NCI-H2081 treated with DMSO at 0.1 percent for 48 hours (cell line): ENCODE data around the gene TMBIM1.
"Not testable (repeated sequence)": the region's sequence is repeated elsewhere in the genome, so short reads cannot be mapped to it uniquely, and the experiment has no call there.

Experiments used
- DNase-seq: peaks from one replicate; lab custom pipeline; 2025; lab: John Stamatoyannopoulos, UW

Gene TMBIM1

DNA sequence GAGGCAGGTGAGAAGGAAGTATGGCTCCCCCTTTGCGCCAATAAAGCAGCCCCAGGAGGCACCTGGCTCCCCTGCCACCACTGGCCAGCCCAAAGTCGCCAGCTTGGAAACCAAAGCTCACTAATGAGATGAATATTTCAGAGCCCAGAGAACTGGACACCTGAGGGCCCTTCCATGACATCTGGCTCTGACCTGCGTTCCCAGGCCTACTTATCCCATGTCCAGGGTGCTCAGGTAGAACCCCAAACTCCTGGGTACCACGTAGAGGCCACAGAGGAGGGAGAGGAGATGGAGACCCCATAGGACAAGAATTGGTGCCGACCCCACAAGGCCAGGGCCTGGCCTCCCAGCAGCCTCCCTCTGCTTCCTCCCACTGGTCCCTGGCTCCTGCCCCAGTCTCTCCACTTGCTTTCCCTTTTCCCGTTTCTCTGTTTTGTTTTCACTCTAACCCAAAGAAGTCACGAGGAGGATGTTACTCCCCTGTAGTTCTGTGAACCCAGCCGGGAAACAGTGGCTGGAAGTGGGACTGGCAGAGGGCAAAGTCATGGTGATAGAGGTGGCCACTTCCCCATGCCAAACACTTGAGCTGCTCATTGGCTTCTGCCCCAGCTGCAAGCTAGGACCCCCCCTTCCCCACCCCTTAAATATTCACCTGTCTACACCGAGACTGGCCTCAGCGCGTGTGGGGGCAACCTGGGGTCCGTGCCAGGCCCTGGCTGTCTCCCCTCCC is 820 bp downstream of the TMBIM1 start:
- DNase-seq = no peak

DNA sequence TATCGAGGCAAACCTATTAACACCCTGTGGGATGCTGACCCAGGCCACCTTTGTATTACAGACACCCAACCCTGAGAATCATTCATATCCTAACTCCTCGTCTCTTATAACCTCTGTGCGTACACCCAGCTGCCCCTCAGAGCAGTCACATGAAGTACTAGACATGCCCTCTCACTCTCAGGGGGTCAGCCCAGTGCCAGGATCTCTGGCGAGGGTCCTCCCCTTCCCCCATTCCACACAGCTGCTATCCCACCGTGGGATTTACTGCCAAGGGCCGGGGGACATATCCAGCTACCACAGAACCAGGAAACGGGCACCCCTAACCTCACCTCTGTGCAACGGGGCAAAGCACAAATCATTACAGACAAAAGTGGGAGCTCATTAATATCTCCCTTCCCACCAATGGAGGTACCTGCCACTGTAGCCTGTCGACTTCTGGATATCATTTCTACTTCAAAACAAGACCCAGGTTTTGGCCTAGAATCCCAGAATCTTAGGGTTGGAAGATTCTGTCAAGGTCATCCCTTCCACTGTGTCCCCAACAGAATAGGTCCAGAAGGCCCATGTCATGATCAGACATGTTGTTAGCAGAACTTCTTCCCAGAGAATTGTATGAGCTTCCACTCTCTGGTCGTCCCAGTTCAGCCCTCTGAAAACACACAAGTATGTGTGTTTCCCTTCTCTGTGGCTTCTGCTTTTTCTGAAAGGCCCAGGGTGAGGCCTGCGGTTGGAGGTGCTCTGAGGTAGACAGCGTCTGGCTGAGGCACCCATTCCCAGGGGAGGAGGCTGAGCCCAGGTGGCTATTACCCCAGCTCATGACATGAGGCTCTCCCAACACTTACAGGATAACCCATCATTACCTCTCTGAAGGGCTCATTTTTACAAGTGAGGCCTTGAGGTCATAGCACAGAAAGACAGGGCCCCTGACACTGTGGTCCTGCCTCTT is 1.7 kb downstream of the TMBIM1 start:
- no peak for DNase-seq

DNA sequence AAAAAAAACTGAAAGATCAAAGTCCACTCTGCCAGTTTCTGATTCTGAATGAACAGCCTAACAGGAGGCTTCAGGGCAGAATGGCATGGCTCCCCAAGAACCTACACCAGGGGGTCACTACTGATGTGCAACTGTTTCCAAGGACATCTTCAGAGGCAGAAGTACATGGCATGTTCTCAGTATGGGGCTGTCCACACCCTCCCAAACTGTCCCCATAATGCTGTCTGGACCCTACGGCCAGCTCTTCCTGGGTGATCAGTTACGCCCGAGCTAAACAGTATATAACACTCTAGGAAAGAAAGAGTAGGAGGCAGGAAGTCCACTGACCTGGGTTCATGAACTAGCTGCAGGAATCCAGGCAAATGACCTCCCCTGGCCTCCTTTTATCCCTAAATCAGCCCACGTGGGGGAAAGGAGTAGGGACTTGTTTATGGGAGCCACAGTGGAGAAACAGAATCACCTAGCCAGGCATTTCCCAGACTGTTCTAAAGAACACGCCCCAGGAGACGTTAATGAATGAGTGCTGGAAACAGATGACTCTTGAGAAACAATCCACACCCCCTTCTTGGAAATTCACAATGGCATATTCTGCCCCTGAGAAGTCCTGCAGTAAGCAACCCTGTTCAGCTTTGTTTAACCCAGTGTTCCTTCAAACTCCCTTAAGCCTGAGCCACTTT is 2.5 kb downstream of the TMBIM1 start:
- no peak for DNase-seq

DNA sequence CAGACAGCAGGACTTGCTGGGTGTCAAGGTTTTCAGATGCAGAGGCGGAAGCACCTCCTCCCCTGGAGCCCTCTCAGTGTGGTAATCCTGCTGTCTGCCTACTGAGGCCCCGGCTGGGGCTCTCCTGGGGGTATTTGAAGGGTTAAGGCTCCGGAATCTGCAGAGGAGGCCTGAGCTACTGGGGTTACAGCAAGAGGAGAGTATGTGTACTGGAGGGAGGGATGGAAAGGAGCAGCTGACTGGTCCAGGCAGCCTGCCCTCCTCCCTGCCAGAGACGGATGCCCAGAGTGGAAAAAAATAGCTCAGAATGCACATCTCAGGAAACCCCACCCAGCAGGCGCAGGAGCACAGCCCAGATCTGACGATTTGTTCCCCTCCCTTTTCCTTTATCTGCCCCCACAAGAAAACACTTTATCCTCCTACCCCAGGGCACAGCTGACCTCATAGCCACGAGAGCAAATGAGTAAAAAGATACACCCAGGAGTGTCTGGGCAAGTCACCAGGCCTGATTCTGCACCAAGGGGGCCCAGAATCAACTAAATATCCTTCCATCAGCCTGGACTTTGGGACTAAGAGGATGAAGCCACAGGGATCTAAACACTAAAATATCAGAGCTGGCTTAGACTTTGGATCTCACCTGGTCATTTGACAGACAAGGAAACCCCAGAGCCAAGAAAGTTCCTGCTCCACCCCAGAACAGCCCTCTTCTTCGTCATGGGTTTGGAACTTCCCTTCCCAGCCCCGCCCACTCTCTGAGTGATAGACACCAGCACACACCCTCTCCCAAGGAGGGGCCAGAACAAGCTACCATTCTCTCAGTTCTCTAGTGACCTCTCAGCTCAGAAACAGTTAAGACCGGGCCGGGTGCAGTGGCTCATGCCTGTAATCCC is 5.5 kb downstream of the TMBIM1 start:
- DNase-seq = no peak

DNA sequence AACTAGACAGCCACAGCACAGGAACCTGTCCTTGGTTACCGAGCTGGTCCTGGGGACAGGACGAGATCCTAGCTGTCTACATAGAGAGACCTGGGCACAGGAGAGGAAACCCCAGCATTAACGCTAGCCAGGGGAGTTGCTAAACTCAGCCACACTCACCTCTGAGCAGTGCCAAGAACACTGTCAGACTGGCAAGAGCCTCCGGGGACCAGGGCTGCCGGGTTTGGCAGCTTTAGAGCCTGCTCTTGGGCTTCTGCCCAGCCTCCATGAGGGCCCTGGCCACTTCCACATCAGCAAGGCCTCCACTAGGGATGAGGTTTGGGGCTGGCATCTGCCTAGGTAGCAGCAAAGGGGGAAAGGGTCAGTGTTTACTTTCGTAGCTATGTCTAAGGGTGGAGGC is 6.7 kb downstream of the TMBIM1 start:
- no peak for DNase-seq

DNA sequence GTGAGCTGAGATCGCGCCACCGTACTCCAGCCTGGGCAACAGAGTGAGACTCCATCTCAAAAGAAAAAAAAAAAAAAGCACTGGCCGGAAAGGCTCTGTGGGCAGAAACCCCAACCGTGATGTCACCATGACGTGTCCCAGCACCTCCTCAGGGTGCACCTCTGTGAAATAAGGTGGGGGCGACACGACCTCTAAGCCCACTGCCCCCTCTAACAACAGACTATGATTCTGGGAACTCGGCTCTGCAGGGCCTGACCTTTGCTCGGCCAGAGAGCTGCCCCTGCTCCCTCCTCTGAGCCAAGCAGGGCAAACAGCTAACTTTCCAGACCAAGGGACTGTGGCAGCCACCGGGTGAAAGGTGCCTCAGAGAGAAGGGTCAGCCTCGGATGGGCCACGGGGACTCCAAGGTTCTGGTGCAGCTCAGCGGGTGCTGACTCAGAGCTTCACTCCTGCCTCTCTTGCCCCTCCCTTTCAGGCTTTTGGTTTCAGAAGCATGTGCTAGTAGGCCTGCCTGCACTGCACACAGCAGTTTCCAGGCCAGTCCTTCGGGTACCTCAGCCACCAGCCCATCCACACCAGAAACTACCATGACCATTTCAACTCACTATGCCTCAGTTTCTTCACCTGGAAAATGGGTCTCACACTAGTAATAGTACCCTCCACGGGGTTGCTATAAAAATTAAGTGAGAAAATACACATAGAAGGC is 8.0 kb downstream of the TMBIM1 start:
- DNase-seq = no peak

DNA sequence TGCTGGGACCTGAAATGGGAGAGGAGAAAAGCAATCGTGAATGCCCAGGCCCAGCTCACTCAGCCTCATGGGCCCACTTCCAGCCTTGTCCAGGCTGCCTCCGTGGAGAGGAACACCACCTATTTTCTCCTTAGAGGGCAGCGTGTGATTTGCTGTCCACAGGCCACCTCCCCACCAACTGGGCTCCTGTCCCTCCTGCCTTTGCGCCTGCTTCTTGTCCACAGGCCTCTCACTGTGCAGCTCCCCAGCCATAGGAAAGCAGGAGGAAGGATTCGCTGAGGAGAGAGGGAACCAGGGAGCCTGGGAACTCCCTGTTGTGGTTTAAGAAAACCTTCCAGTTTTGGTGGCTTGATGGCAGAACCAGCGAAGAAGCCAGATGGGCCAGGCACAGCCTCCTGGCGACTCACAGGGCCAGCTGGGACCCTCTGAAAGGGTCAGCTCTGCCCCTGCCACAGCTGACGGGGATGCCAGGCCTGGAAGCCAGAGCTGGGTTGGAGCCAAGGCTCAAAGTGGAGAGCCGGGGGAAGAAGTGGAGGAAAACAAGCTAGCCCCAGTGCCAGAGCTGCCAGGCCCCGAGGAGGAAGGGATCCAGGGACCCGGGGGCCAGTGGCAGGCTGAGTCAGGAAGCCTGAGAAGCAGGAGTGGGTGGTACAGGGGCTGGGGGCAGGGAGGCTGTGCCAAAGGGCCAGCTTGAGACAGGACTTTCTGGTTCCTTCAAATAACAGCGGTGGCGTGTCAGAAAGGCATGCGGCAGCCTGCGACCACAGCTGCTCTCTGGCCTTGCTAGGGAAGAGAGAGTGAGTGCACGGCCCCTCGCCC is 9.9 kb downstream of the TMBIM1 start:
- no peak for DNase-seq

DNA sequence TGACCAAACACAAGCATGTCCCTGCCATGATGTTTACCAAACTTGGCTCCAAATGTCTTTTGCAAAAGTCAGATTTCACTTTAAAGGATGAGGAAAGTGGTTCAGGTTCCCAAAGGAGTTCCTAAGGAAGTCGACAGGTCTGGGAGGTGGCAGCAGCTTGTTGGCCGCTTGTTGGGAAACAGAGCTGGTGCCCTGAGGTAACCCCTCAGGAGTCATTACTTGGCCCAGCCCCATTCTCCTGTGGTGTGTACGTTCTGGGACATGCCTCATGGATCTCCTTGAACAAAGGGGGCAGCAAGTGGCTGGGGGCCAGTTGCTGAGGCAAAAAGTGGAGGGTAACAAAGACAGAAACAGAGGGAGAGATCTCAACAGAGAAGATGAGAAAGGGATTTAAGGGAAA is 10.9 kb downstream of the TMBIM1 start:
- DNase-seq = no peak

DNA sequence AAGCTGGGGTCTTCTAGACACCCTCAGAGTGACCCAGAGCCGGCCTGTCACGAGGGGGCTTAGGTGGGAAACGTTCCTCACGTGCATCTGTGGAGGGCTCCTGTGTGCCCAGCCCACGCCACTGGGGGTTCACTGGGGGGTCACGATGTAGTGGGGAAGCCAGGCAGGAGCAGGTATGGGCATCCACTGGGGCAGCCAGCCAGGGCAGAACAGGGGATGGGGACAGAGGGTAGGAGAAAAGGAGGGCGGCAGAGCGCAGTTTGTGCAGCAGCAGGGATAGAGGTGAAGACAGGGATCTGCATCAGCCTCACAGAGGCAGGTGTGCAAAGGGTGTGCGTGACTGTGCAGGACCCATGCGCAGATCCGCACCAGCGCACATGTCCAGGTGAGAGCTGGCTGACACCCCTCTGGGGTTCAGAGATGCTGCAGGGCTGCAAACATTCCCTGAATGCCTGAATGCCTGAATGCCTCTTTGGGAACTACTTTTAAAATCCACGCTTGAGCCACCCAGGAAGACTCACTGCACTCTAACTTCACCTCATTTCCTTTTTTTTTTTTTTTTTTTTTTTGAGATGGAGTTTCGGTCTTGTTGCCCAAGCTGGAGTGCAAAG is 11.9 kb downstream of the TMBIM1 start:
- no peak for DNase-seq

DNA sequence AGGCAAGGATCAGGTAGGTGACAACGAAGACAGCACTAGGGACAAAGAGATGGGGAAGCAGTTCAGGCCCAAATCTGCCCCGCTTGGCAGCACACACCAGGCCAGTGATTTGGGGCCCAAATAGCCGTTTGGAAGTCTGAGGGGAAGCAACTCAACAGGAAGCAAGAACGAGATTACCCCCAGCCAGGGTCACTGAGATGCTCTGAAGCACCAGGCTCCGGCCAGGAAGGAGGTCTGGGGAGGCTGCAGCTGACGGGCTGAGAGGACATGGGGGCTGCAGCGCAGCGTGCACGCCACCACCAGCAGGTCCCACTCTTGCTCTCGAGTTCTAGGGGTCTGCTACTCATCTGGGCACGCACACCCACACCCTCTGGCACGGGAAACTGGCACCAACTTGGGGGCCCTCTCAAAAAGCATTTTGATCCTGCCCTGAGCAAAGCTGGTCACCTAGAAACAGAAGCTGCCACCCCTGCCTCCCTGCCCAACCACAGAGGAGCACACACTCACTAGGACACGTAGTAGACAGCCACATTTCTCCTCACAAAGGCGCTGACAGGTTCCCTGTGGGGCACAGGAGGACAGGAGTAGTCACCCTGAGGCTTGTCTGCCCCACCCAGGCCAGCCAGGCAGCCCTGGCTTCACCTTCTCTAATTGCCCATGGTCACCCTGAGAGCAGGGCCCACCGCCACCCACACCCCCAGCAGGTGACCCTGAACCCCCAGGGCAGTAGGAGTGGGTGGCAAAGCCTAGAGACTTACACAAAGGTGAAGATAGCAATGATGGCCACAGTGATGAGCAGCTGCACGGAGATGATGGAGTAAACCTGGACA is 13.6 kb downstream of the TMBIM1 start:
- DNase-seq = no peak

DNA sequence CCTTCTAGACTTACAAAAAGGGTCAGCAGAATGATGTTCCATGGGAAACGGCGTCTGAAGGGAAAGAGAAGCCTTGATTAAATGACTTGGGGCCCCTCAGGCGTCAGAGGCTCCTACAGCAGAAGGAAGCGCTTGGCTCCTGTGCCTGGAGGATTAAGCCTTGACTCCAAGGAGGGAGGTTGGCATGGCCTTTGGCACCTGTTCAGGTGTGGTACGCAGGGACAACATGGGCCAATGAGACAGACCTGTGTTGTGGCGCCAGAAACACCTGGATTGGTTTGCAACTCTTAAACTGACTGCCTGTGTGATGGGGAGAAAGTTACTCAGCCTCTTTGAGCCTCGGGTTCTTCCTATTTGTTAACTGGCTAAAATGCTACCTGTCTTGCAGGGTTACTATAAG is 14.4 kb downstream of the TMBIM1 start:
- no peak for DNase-seq

DNA sequence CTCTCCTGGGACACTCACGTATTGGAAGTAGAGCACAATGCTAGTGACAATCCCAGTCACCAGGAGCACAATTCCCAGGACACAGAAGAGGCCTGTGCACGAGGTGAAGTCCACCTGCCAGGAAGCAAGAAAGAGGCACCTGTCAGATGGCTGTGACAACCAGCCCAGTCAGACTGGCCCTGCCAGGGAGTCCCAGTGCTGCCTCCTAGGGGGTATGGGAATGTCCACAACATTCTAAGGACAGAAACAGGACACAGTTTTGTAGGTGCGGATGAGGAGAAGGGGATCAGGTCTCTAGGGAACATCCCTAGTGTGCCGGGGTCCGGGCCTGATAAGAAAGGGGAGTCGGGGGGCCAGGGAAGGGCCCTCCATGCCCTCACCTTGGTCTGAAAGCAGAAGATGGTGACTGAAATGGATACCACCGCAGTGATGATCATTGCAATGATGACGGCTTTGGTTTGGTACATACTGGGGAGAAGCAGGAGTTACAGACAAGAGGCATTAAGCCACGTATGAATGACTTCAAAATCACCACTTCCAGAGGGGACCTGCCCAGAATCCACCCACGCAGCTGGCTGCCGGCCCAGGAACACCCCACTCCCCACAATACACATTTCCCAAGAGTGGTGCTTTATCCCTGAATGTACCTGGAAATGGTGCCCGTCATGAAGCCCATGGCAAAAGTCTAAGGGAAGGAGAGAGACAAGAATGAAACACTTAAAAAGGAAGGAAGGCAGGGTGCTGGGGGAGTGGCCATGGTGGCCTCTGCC is 15.1 kb downstream of the TMBIM1 start:
- DNase-seq = no peak

DNA sequence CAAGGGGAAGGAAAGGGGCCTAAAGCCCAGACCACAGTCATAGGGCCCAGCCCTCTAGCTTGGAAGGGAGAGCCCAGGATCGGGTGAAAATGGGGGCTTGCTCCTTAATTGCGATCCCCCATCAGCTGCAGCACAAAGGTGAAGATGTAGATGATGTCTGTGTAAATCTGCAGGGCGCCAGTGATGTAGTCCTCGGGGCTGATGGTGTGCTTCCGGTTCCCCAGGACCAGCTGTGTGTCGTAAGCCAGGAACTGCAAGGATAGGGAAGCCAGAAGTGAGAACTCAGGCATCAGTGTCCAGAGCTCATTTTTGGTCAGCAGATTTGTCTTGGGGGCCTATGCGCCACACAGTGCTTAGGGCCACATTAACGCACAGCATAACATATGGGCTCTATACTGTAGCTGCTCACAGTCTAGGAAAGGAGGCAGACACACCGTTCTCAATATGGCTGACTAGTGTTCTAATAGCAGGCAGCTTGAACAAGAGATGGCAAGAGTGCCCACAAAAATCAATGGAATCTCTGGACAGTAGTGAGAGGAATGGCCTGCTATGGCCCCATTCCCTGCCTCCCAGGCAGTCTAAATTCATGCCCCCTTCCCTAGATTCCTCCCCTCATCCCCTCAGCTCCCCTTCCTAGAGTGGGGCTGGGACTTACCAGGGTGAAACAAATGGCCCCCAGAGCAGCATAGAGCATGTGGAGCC is 16.8 kb downstream of the TMBIM1 start:
- DNase-seq = no peak

DNA sequence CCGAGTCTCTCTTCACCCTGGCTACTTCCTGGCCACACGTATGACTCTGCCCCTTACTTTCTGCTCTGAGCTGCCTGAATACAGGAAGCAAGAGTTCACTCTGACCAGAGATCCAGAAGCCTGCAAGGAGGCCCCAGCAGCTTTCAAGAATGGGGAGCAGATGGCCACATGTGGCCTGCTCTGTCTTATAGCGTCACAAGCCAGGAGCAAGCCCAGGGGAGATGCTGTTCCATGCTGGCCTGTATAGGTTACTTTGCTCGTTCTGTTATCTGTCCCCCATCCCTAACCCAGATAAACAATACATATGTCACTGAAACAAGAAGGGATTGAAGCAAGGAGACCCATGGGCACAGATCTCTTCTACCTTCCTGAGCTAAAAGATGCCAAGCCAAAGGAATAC is 17.7 kb downstream of the TMBIM1 start:
- no peak for DNase-seq

DNA sequence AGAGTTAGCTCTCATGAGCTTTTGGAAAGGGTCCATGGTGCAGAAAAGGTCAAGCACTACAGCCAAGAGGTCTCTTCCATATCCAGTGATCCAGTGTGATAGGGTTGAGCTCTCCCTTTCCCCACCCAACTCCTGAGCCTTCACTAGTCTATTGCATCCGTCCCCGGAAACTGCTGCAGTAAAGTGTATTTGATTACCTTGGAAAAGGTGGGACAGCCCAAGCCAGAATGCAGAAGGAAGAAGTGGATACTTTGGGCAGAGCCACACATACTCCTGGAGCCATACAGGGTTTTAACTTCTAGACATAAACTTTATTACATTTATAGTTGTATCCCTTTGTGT is 18.4 kb downstream of the TMBIM1 start:
- DNase-seq = no peak

DNA sequence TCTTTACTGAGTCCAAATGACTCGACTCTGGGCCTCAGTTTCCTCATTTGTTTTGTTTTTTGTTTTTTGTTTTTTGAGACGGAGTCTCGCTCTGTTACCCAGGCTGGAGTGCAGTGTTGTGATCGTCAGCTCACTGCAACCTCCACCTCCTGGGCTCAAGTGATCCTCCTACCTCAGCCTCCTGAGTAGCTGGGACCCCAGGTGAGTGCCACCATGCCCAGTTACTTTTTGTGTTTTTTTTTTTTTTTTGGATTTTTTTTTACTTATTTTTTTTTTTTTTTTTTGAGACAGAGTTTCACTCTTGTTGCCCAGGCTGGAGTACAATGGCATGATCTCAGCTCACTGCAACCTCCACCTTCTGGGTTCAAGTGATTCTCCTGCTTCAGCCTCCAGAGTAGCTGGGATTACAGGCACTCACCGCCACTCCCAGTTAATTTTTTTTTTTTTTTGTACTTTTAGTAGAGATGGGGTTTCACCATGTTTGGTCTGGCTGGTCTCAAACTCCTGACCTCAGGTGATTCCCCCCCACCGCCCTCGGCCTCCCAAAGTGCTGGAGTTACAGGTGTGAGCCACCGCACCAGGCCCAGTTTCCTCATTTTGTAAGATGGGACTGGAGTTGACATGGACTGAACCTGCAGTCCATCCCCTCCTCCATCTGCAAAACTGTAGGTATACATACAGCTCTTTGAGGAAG is 18.9 kb downstream of the TMBIM1 start:
- DNase-seq = not testable (repeated sequence)
